Measurements from ENCODE around the gene PDIK1L. TPM values are rescaled to one million over a fixed set of nuclear protein-coding genes. Genes with fewer than 3 reads are reported as not detected.

PDIK1L gene
- total and polyA plus RNA-seq, 9 of the 15 experiments (the other 6 are each of a cell fraction or from before 2014, with no cell fraction given), result 12.8 to 30.2 (median 21.5) TPM

DNA sequence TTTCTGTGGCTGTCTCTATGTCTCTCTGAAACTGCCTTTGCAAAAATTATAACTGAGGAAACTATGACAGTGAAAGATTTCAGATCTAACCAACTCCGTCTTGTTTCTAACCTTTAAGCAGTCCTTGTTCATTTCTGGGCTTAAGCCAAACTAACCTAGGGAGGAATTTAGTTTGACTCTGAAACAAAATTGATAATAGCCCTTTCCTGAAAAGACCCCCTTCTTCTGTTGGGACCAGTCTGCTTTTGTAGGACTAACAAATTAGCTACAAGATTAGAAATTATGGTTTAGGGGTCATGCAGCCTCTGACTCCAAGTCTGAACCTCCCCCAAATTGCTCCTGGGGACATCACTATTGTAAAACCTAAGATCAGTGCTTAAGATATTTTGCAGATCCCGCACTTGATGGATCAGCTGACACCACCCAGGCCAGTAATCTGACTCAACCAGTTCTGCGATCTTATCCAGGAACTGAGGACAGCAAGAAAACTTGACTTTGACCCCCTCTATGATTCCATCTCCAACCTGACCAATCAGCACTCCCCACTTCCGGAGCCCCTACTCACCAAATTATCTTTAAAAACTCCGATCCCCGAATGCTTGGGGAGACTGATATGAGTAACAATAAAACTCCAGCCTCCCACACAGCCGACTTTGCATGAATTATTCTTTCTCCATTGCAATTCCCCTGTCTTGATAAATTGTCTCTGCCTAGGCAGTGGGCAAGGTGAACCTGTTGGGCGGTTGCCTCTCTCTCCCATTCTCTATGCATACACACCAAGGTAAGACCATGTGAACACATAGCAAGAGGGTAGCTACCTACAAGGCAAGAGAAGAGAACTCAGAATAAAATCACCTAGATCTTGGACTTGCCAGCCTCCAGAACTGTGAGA lies 33.1 kb upstream of the PDIK1L start (continued):
- TF ChIP-seq, protein P1, sequence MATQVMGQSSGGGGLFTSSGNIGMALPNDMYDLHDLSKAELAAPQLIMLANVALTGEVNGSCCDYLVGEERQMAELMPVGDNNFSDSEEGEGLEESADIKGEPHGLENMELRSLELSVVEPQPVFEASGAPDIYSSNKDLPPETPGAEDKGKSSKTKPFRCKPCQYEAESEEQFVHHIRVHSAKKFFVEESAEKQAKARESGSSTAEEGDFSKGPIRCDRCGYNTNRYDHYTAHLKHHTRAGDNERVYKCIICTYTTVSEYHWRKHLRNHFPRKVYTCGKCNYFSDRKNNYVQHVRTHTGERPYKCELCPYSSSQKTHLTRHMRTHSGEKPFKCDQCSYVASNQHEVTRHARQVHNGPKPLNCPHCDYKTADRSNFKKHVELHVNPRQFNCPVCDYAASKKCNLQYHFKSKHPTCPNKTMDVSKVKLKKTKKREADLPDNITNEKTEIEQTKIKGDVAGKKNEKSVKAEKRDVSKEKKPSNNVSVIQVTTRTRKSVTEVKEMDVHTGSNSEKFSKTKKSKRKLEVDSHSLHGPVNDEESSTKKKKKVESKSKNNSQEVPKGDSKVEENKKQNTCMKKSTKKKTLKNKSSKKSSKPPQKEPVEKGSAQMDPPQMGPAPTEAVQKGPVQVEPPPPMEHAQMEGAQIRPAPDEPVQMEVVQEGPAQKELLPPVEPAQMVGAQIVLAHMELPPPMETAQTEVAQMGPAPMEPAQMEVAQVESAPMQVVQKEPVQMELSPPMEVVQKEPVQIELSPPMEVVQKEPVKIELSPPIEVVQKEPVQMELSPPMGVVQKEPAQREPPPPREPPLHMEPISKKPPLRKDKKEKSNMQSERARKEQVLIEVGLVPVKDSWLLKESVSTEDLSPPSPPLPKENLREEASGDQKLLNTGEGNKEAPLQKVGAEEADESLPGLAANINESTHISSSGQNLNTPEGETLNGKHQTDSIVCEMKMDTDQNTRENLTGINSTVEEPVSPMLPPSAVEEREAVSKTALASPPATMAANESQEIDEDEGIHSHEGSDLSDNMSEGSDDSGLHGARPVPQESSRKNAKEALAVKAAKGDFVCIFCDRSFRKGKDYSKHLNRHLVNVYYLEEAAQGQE (IDR thresholded peaks at IDR 0.05; ENCODE audit: borderline replicate concordance), result peak; percentile 17; the same call in 1 of the 2 replicates
- TF ChIP-seq, protein P1 (CRISPR knock-in tag; IDR thresholded peaks at IDR 0.05; ENCODE audit: low read depth), result no peak
- TF ChIP-seq NFE2L1 (tag; IDR thresholded peaks at IDR 0.05; ENCODE audit: borderline replicate concordance, low read depth) (no peak), JUN (IDR thresholded peaks at IDR 0.05; ENCODE audit: borderline replicate concordance, low read depth, low read length) (no peak), JUN (CRISPR knock-in tag; IDR thresholded peaks at IDR 0.05; ENCODE audit: borderline replicate concordance) (no peak), U2AF1 (optimal IDR thresholded peaks at IDR 0.05; ENCODE audit: low read depth, low read length) (no peak), FOXP1 (CRISPR knock-in tag; IDR thresholded peaks at IDR 0.05) (no peak), EHMT2 (IDR thresholded peaks at IDR 0.05) (no peak), SRSF3 (IDR thresholded peaks at IDR 0.05; ENCODE audit: insufficient read depth, low read length) (no peak), GATAD2A (IDR thresholded peaks at IDR 0.05) (no peak)
- TF ChIP-seq, protein P2, sequence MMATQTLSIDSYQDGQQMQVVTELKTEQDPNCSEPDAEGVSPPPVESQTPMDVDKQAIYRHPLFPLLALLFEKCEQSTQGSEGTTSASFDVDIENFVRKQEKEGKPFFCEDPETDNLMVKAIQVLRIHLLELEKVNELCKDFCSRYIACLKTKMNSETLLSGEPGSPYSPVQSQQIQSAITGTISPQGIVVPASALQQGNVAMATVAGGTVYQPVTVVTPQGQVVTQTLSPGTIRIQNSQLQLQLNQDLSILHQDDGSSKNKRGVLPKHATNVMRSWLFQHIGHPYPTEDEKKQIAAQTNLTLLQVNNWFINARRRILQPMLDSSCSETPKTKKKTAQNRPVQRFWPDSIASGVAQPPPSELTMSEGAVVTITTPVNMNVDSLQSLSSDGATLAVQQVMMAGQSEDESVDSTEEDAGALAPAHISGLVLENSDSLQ (IDR thresholded peaks at IDR 0.05), result peak; percentile 85
- TF ChIP-seq, protein P3, sequence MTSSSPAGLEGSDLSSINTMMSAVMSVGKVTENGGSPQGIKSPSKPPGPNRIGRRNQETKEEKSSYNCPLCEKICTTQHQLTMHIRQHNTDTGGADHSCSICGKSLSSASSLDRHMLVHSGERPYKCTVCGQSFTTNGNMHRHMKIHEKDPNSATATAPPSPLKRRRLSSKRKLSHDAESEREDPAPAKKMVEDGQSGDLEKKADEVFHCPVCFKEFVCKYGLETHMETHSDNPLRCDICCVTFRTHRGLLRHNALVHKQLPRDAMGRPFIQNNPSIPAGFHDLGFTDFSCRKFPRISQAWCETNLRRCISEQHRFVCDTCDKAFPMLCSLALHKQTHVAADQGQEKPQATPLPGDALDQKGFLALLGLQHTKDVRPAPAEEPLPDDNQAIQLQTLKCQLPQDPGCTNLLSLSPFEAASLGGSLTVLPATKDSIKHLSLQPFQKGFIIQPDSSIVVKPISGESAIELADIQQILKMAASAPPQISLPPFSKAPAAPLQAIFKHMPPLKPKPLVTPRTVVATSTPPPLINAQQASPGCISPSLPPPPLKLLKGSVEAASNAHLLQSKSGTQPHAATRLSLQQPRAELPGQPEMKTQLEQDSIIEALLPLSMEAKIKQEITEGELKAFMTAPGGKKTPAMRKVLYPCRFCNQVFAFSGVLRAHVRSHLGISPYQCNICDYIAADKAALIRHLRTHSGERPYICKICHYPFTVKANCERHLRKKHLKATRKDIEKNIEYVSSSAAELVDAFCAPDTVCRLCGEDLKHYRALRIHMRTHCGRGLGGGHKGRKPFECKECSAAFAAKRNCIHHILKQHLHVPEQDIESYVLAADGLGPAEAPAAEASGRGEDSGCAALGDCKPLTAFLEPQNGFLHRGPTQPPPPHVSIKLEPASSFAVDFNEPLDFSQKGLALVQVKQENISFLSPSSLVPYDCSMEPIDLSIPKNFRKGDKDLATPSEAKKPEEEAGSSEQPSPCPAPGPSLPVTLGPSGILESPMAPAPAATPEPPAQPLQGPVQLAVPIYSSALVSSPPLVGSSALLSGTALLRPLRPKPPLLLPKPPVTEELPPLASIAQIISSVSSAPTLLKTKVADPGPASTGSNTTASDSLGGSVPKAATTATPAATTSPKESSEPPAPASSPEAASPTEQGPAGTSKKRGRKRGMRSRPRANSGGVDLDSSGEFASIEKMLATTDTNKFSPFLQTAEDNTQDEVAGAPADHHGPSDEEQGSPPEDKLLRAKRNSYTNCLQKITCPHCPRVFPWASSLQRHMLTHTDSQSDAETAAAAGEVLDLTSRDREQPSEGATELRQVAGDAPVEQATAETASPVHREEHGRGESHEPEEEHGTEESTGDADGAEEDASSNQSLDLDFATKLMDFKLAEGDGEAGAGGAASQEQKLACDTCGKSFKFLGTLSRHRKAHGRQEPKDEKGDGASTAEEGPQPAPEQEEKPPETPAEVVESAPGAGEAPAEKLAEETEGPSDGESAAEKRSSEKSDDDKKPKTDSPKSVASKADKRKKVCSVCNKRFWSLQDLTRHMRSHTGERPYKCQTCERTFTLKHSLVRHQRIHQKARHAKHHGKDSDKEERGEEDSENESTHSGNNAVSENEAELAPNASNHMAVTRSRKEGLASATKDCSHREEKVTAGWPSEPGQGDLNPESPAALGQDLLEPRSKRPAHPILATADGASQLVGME (CRISPR knock-in tag; IDR thresholded peaks at IDR 0.05), result no peak
